ENCODE measurements around the gene PLA2G2C. TPM values are rescaled to one million over a fixed set of nuclear protein-coding genes. Genes with fewer than 3 reads are reported as not detected.
"Not testable (repeated sequence)": the region's sequence is repeated elsewhere in the genome, so short reads cannot be mapped to it uniquely, and the experiment has no call there.

The PLA2G2C gene
- total RNA-seq, 4 donors from 2014 or later, result 0.31 to 0.81 TPM; not detected in 2

DNA sequence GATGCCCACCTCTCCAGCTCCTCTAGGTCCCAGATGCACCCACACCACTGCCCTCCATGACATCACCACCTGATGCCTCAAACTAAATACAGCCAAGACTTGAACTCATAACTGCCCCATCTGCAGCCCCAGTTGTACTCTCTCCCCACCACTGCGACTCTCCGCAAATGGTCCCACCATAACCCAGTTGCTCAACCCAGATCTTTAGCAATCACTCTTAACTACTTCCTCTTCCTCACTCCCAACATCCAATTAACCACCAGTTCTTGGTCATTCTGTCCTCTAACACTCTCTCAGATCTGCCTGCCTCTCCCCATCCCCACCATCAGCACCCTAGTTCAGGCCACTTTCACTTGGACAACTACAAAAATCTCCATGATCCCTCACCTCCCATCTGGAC, 36.8 kb upstream of the PLA2G2C start:
- 100% methylated on average over 2 of the region's 2 CpGs for WGBS, 2 donors (ENCODE audit: low coverage in 1 of 2)
- Histone ChIP-seq H3K4me1 (no peaks in the 10 kb centered on the region), H3K4me3 (no peak overlapping the region), H3K9me3 (no peaks in the 10 kb centered on the region), H3K27me3 (peaks cover 57% of the 10 kb centered on the region), H3K27ac (no peak overlapping the region), H3K36me3 (no peaks in the 10 kb centered on the region)
- TF ChIP-seq, protein P1, sequence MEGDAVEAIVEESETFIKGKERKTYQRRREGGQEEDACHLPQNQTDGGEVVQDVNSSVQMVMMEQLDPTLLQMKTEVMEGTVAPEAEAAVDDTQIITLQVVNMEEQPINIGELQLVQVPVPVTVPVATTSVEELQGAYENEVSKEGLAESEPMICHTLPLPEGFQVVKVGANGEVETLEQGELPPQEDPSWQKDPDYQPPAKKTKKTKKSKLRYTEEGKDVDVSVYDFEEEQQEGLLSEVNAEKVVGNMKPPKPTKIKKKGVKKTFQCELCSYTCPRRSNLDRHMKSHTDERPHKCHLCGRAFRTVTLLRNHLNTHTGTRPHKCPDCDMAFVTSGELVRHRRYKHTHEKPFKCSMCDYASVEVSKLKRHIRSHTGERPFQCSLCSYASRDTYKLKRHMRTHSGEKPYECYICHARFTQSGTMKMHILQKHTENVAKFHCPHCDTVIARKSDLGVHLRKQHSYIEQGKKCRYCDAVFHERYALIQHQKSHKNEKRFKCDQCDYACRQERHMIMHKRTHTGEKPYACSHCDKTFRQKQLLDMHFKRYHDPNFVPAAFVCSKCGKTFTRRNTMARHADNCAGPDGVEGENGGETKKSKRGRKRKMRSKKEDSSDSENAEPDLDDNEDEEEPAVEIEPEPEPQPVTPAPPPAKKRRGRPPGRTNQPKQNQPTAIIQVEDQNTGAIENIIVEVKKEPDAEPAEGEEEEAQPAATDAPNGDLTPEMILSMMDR (IDR thresholded peaks at IDR 0.05), result no peak
- TF ChIP-seq EP300 (IDR thresholded peaks at IDR 0.05), result no peak
- TF ChIP-seq POLR2A (IDR thresholded peaks at IDR 0.05), result no peak
- TF ChIP-seq POLR2AphosphoS5 (IDR thresholded peaks at IDR 0.05), result no peak
- ATAC-seq, result no peak

DNA sequence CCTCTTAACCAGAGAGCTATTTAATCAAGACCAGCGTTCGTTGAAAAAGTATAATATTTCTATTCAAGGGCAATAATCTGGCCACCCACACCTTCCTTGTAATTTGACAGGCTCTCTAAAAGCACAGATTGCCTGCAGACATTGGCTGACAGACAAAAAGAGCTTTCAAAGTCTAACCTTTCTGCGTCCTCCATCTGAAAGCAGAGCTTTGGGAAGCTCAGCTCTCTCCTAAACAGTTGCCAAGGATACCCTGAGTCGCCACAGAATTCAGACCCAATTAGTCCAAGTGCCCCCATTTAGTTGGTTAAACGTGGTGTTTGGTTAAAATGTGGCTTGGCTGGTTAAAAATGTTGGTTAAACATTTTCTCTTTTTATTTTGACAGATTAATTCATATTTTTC, 33.7 kb upstream of the PLA2G2C start:
- Histone ChIP-seq H3K9me3 (no peaks in the 10 kb centered on the region), H3K27me3 (peaks cover 34% of the 10 kb centered on the region), H3K4me3 (no peak overlapping the region), H3K36me3 (no peaks in the 10 kb centered on the region), H3K27ac (no peak overlapping the region), H3K4me1 (no peaks in the 10 kb centered on the region)
- TF ChIP-seq POLR2A (IDR thresholded peaks at IDR 0.05) (no peak), EP300 (IDR thresholded peaks at IDR 0.05) (no peak), POLR2AphosphoS5 (IDR thresholded peaks at IDR 0.05) (no peak)
- TF ChIP-seq, protein P1 (IDR thresholded peaks at IDR 0.05), result no peak
- no peak for ATAC-seq
- WGBS, 2 donors (ENCODE audit: low coverage in 1 of 2), result 36% methylated on average over 4 to 5 of the region's 5 CpGs

DNA sequence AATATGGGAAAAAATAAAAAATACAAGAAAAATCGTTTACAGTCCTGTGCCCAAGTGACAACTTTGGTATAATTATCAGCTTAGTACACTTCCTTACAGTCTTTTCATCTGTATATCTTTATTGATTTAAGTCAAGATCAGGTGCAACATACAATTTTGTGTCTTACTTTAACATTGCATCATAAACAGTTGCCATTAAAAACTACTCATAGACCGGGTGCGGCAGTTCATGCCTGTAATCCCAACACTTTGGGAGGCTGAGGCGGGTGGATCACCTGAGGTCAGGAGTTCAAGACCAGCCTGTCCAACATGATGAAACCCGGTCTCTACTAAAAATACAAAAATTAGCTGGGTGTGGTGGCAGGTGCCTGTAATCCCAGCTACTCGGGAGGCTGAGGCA, 32.7 kb upstream of the PLA2G2C start:
- not testable (repeated sequence) for H3K27ac ChIP-seq, ATAC-seq, H3K4me3 ChIP-seq, H3K36me3 ChIP-seq, H3K9me3 ChIP-seq, H3K4me1 ChIP-seq
- 85% methylated on average over 3 to 5 of the region's 6 CpGs for WGBS, 2 donors (ENCODE audit: low coverage in 1 of 2)
- peaks cover 27% of the 10 kb centered on the region for H3K27me3 ChIP-seq

GRCh38 chr1:20216574-20216973, 30.3 kb upstream of the PLA2G2C start:
- TF ChIP-seq, protein P1 (IDR thresholded peaks at IDR 0.05), result no peak
- TF ChIP-seq POLR2A (IDR thresholded peaks at IDR 0.05), result no peak
- TF ChIP-seq POLR2AphosphoS5 (IDR thresholded peaks at IDR 0.05), result no peak
- no peak for TF ChIP-seq EP300 (IDR thresholded peaks at IDR 0.05)
- Histone ChIP-seq H3K9me3 (no peaks in the 10 kb centered on the region), H3K4me3 (no peak overlapping the region), H3K27me3 (peaks cover 20% of the 10 kb centered on the region), H3K36me3 (no peaks in the 10 kb centered on the region), H3K27ac (no peak overlapping the region), H3K4me1 (peaks cover 0 to 10% (median 3%) of the 10 kb centered on the region in 3 donors)
- ATAC-seq, result no peak
- 90 to 100% methylated on average over 1 of the region's 1 CpG for WGBS, 2 donors (ENCODE audit: low coverage in 1 of 2)

DNA sequence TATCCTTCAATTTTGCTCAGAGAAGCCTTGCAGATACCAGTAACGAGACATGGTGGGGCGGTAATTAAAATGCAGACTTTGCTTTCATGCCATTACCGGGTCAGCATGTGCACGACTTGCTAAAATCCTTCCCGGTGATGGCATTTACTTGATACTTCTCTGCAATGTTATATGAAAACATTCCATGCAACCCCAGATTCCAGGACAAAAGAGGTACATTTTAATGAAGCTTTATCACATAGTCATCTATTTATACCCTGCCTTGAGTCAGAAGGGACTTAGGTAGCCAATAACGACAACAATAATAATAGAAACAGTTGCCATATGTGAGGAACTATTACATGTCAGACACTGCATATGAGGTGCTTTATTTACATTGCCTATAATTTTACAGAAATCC, 29.4 kb upstream of the PLA2G2C start:
- Histone ChIP-seq H3K4me1 (peaks cover 0 to 10% (median 3%) of the 10 kb centered on the region in 3 donors), H3K36me3 (no peaks in the 10 kb centered on the region), H3K4me3 (no peak overlapping the region), H3K9me3 (no peaks in the 10 kb centered on the region), H3K27ac (no peak overlapping the region), H3K27me3 (peaks cover 26% of the 10 kb centered on the region)
- TF ChIP-seq POLR2A (IDR thresholded peaks at IDR 0.05) (no peak), EP300 (IDR thresholded peaks at IDR 0.05) (no peak), POLR2AphosphoS5 (IDR thresholded peaks at IDR 0.05) (no peak)
- TF ChIP-seq, protein P1 (IDR thresholded peaks at IDR 0.05), result no peak
- ATAC-seq, result no peak
- 63 to 79% methylated on average over 6 of the region's 6 CpGs for whole genome bisulfite sequencing, 2 donors (ENCODE audit: low coverage in 1 of 2)
